HepG2 (cell line): ENCODE measurements around the gene HDAC5. TPM values are rescaled to one million over a fixed set of nuclear protein-coding genes. Genes with fewer than 3 reads are reported as not detected.

Source experiments
- ATAC-seq: fragments of 200-7000 bp; cut with Tn5 transposase; 3 replicates; pipeline ENCODE4 v1.9.1; 2020; ENCODE audit warnings: mild to moderate bottlenecking, moderate library complexity
- BruUV-seq: library from RNA; stranded (reverse); fragments of 400-500 nt; replicated peaks from 2 replicates; lab custom pipeline; 2021; lab: Mats Ljungman, UMichigan
- CTCF ChIA-PET: fragments of 300-600 bp; formaldehyde crosslinking; extraction: SDS; loops from one replicate; lab custom pipeline; 2021; ENCODE audit warnings: low total read pairs, inconsistent platforms, low intra/inter-chr PET ratio; lab: Yijun Ruan, JAX
- POLR2A ChIA-PET: fragments of 350-600 bp; sonication (Branson Sonifier 250); formaldehyde crosslinking; loops from one replicate; lab custom pipeline; 2020; ENCODE audit warnings: antibody characterized with exemption, inconsistent platforms; lab: Yijun Ruan, JAX
- DNase-seq: peaks from one replicate; pipeline ENCODE4 v3.0.0-alpha.2; 2015; ENCODE audit warnings: low spot score
- FAIRE-seq: peaks from 3 replicates; lab custom pipeline; 2011; peaks lifted over from hg19 to GRCh38; lab: Jason Lieb, UNC
- H2AFZ ChIP-seq: one replicate; pipeline ENCODE4 v1.6.1; 2011; ENCODE audit warnings: low read length, inconsistent platforms
- H3K27ac ChIP-seq: fragments of 300-600 bp; 3 replicates; pipeline ENCODE4 v1.8.0; 2011; ENCODE audit warnings: mixed run types, mild to moderate bottlenecking, mixed read lengths, low read length, inconsistent platforms; ENCODE audit not compliant: insufficient read depth; ENCODE audit errors: extremely low read length
- H3K27me3 ChIP-seq, 2 experiments: fragments of 200-600 bp in 1 of 2; 2 replicates in 1 of 2; 3 replicates in 1 of 2; pipeline versions ENCODE4 v1.6.0 to v1.8.0; 2011; ENCODE audit warnings: low read length in 2 of 2, mild to moderate bottlenecking in 2 of 2, moderate library complexity in 2 of 2, inconsistent platforms in 1 of 2; ENCODE audit not compliant: insufficient read depth in 2 of 2, control insufficient read depth in 1 of 2
- H3K36me3 ChIP-seq, 2 experiments: fragments of 200-600 bp in 1 of 2; replicated peaks in 1 of 2; 2 replicates in 1 of 2; 3 replicates in 1 of 2; pipeline versions ENCODE4 v1.5.1 to v1.8.0; 2011; ENCODE audit warnings: low read length in 2 of 2, inconsistent platforms in 1 of 2; ENCODE audit not compliant: insufficient read depth in 2 of 2, control insufficient read depth in 1 of 2
- H3K4me1 ChIP-seq: 2 replicates; pipeline ENCODE4 v1.5.1; 2012; ENCODE audit warnings: low read length, inconsistent platforms; ENCODE audit not compliant: insufficient read depth
- H3K4me2 ChIP-seq: 2 replicates; pipeline ENCODE4 v1.6.0; 2011; ENCODE audit warnings: low read depth, low read length, inconsistent platforms
- H3K4me3 ChIP-seq, 3 experiments: fragments of 200-600 bp in 1 of 3; sonication (generic), shearing (Covaris generic) in 1 of 3; replicated peaks in 1 of 3; 2 replicates each; pipeline ENCODE4 v1.5.1; 2011 to 2016; ENCODE audit warnings: low read length in 3 of 3, inconsistent platforms in 2 of 3, low read depth in 2 of 3, mild to moderate bottlenecking in 2 of 3, control low read depth in 1 of 3, mixed read lengths in 1 of 3; ENCODE audit not compliant: insufficient read depth in 1 of 3
- H3K79me2 ChIP-seq: one replicate; pipeline ENCODE4 v1.6.1; 2011; ENCODE audit warnings: low read length, inconsistent platforms; ENCODE audit not compliant: insufficient read depth
- H3K9ac ChIP-seq: 2 replicates; pipeline ENCODE4 v1.6.0; 2011; ENCODE audit warnings: mild to moderate bottlenecking, low read depth, low read length, inconsistent platforms; ENCODE audit not compliant: insufficient read depth
- H3K9me3 ChIP-seq: 2 replicates; pipeline ENCODE4 v1.5.1; 2012; ENCODE audit warnings: mild to moderate bottlenecking, low read length
- H4K20me1 ChIP-seq: 2 replicates; pipeline ENCODE4 v1.6.0; 2011; ENCODE audit warnings: inconsistent platforms, mild to moderate bottlenecking, low read length, moderate library complexity; ENCODE audit not compliant: insufficient read depth
- AHR ChIP-seq: IDR thresholded peaks from 2 replicates; pipeline ENCODE4 v1.6.1; 2018; ENCODE audit warnings: missing genetic modification reagents, missing compliant biosample characterization
- BRF2 ChIP-seq: sonication (generic); formaldehyde crosslinking; IDR thresholded peaks from 2 replicates; pipeline ENCODE4 v1.8.1; 2022; ENCODE audit warnings: mild to moderate bottlenecking, missing genetic modification reagents
- DNMT1 ChIP-seq: sonication (generic); formaldehyde crosslinking; IDR thresholded peaks from 2 replicates; pipeline ENCODE4 v1.5.1; 2020; ENCODE audit warnings: mild to moderate bottlenecking, missing genetic modification reagents
- SOX6 ChIP-seq, 2 experiments: fragments of 450-650 bp in 1 of 2; sonication (generic) in 1 of 2; formaldehyde crosslinking in 1 of 2; IDR thresholded peaks; 2 replicates each; pipeline versions ENCODE4 v1.4.0 to v1.6.1; 2017 to 2020; ENCODE audit warnings: antibody characterized with exemption in 1 of 2, mild to moderate bottlenecking in 1 of 2, missing genetic modification reagents in 1 of 2
- ZNF407 ChIP-seq: sonication (generic); formaldehyde crosslinking; IDR thresholded peaks from one replicate; pipeline ENCODE4 v1.5.1; 2020; ENCODE audit warnings: mild to moderate bottlenecking, missing genetic modification reagents; ENCODE audit errors: not compliant biosample characterization
- ZNF746 ChIP-seq: sonication (generic); formaldehyde crosslinking; IDR thresholded peaks from 2 replicates; pipeline ENCODE4 v1.8.0; 2022; ENCODE audit warnings: mild to moderate bottlenecking, missing genetic modification reagents
- ZNF883 ChIP-seq: sonication (generic); formaldehyde crosslinking; IDR thresholded peaks from 2 replicates; pipeline ENCODE4 v1.5.1; 2020; ENCODE audit warnings: mild to moderate bottlenecking, missing genetic modification reagents; ENCODE audit errors: not compliant biosample characterization
- ZSCAN22 ChIP-seq: sonication (generic); formaldehyde crosslinking; IDR thresholded peaks from 2 replicates; pipeline ENCODE4 v1.4.0; 2020; ENCODE audit warnings: mild to moderate bottlenecking, missing genetic modification reagents
- ZSCAN9 ChIP-seq: IDR thresholded peaks from 2 replicates; pipeline ENCODE4 v1.6.1; 2016; ENCODE audit warnings: borderline replicate concordance
- WGBS: methylation state at CpG from one replicate; pipeline ENCODE4 v1.1.6; 2017; ENCODE audit warnings: low lambda C conversion rate; 5-methylcytosine and 5-hydroxymethylcytosine counted together
- in situ Hi-C: cut with HindIII; loops from 2 replicates; pipeline ENCODE4 v1.10.0; 2017; ENCODE audit warnings: low pct_unique_long_range_greater_than_20kb; ENCODE audit not compliant: extremely low pct_ligation_motif_present
- intact Hi-C: fragments of 100-400 bp; cut with micrococcal nuclease; formaldehyde crosslinking; loops from one replicate; pipeline ENCODE4 v1.10.0; 2022; ENCODE audit not compliant: unreplicated experiment
- polyA plus RNA-seq, 8 experiments: library from polyadenylated mRNA; depleted of rRNA in 3 of 8; stranded (reverse) in 7 of 8; unstranded in 1 of 8; fragments of >200 nt; fragmentation: Illumina TruSeq in 4 of 8; extraction: Trizol in 4 of 8; gene quantifications; 2 replicates each; pipeline versions ENCODE4 v1.2.1 to v1.2.3, GENCODE V29; 2011 to 2016; ENCODE audit warnings: low read depth in 4 of 8, missing spikeins in 1 of 8, mixed read lengths in 1 of 8; ENCODE audit not compliant: insufficient read depth in 1 of 8
- total RNA-seq, 5 experiments: library from RNA; depleted of rRNA; stranded (reverse); fragments of >200 nt; fragmentation: Illumina TruSeq; extraction: Trizol; gene quantifications; 2 replicates each; pipeline ENCODE4 v1.2.3, GENCODE V29; 2016; ENCODE audit warnings: low read depth in 1 of 5

Gene HDAC5
- total and polyA plus RNA-seq, 2 of the 13 experiments (the other 11 are each of a cell fraction or from before 2014, with no cell fraction given): 46.4 to 85.4 TPM

- TF ChIP-seq ZNF407 (CRISPR knock-in tag): no peak
- TF ChIP-seq ZSCAN22 (CRISPR knock-in tag): no peak
- TF ChIP-seq, all 625 proteins: peak for 103
Observed at GRCh38 chr17:44170499-44171201, 47.2 kb upstream of the HDAC5 start, which contains the start of gene ASB16 (continued).

GRCh38 chr17:44170135-44170498 lies 46.7 kb upstream of the HDAC5 start:
- in situ Hi-C loops: loop anchor here (5.0 kb wide), 1 partner anchor 228 kb away; the partner anchor contains the start of gene PPY
- Histone ChIP-seq H3K9me3 (no peaks in the 10 kb centered on the region), H3K27ac (no peak overlapping the region), H4K20me1 (no peaks in the 10 kb centered on the region), H3K79me2 (no peaks in the 10 kb centered on the region), H3K4me1 (peaks cover 41% of the 10 kb centered on the region), H2AFZ (no peak overlapping the region), H3K9ac (no peak overlapping the region), H3K4me2 (peak overlapping the region; percentile 84), H3K4me3 (peak overlapping the region in 2 of 3 experiments; percentile 59 to 70; a peak in 3 of 6 replicates), H3K27me3 (no peaks in the 10 kb centered on the region), H3K36me3 (no peaks in the 10 kb centered on the region)
- BruUV-seq: no TSS peak
- FAIRE-seq (no peak), ATAC-seq (peak; percentile 1; the same call in 1 of the 3 replicates), DNase-seq (no peak)
- 22% methylated on average over 5 of the region's 5 CpGs for WGBS
- intact Hi-C loops: no loop called here
- CTCF ChIA-PET: no interaction called here
- POLR2A ChIA-PET: interaction anchor here (1.6 to 2.0 kb wide), 2 partner anchors 14 to 16 kb away, joined by 8 to 13 read pairs; partner anchors contain the start of gene TMUB2
- TF ChIP-seq AHR: no peak
- no peak for TF ChIP-seq BRF2
- no peak for TF ChIP-seq ZNF883 (CRISPR knock-in tag)
- no peak for TF ChIP-seq ZSCAN9 (CRISPR knock-in tag)
- no peak for TF ChIP-seq ZNF746
- no peak for TF ChIP-seq SOX6 (IDR thresholded peaks at IDR 0.05)
- no peak for TF ChIP-seq SOX6 (CRISPR knock-in tag; IDR thresholded peaks at IDR 0.05)
- TF ChIP-seq DNMT1 (CRISPR knock-in tag): 0 out of 2 replicates have a peak, but pooled peaks have one; percentile 27
